GM23248 (cell line): ENCODE data around the gene ACTN1. TPM values are rescaled to one million over a fixed set of nuclear protein-coding genes. Genes with fewer than 3 reads are reported as not detected.

Experiments
- DNase-seq: peaks from one replicate; pipeline ENCODE4 v3.0.0-alpha.2; 2015
- H2AFZ ChIP-seq: fragments of 200-600 bp; sonication (generic); 2 replicates; pipeline ENCODE4 v1.6.1; 2016; ENCODE audit warnings: antibody characterized with exemption
- H3F3A ChIP-seq: fragments of 200-600 bp; sonication (generic); 2 replicates; pipeline ENCODE4 v1.6.1; 2016; ENCODE audit warnings: mild to moderate bottlenecking, antibody characterized with exemption, mixed run types; ENCODE audit not compliant: insufficient read depth
- H3K27ac ChIP-seq: fragments of 200-600 bp; sonication (generic); 2 replicates; pipeline ENCODE4 v1.5.1; 2016; ENCODE audit warnings: mild to moderate bottlenecking
- H3K27me3 ChIP-seq: fragments of 200-600 bp; sonication (generic); replicated peaks from 2 replicates; pipeline ENCODE4 v1.6.1; 2016; ENCODE audit warnings: mild to moderate bottlenecking; ENCODE audit not compliant: insufficient read depth
- H3K36me3 ChIP-seq: fragments of 200-600 bp; sonication (generic); 2 replicates; pipeline ENCODE4 v1.6.1; 2016; ENCODE audit warnings: low read depth, mild to moderate bottlenecking
- H3K4me1 ChIP-seq: fragments of 200-600 bp; sonication (generic); 2 replicates; pipeline ENCODE4 v1.6.1; 2016; ENCODE audit warnings: mild to moderate bottlenecking; ENCODE audit not compliant: insufficient read depth
- H3K4me2 ChIP-seq: fragments of 200-600 bp; sonication (generic); one replicate; pipeline ENCODE4 v1.6.1; 2016; ENCODE audit warnings: mild to moderate bottlenecking; ENCODE audit not compliant: unreplicated experiment
- H3K4me3 ChIP-seq: fragments of 200-600 bp; sonication (generic); 2 replicates; pipeline ENCODE4 v1.5.1; 2016; ENCODE audit warnings: mild to moderate bottlenecking
- H3K79me2 ChIP-seq: fragments of 200-600 bp; sonication (generic); 2 replicates; pipeline ENCODE4 v1.6.1; 2016; ENCODE audit warnings: mild to moderate bottlenecking; ENCODE audit not compliant: insufficient read depth
- H3K9ac ChIP-seq: fragments of 200-600 bp; sonication (generic); 2 replicates; pipeline ENCODE4 v1.6.1; 2016; ENCODE audit warnings: mild to moderate bottlenecking
- H3K9me2 ChIP-seq: fragments of 200-600 bp; sonication (generic); 2 replicates; pipeline ENCODE4 v1.6.1; 2016; ENCODE audit warnings: mixed run types, mild to moderate bottlenecking, moderate library complexity; ENCODE audit not compliant: insufficient read depth
- H3K9me3 ChIP-seq: fragments of 200-600 bp; sonication (generic); one replicate; pipeline ENCODE4 v1.6.1; 2017; ENCODE audit warnings: low read depth
- H4K20me1 ChIP-seq: fragments of 200-600 bp; sonication (generic); 2 replicates; pipeline ENCODE4 v1.6.0; 2016; ENCODE audit not compliant: insufficient read depth
- EZH2 ChIP-seq: fragments of 200-600 bp; sonication (generic); IDR thresholded peaks from 2 replicates; pipeline ENCODE4 v1.6.1; 2018; ENCODE audit warnings: antibody characterized with exemption, mild to moderate bottlenecking; ENCODE audit not compliant: insufficient read depth, poor library complexity, severe bottlenecking
- EZH2phosphoT487 ChIP-seq: fragments of 200-600 bp; sonication (generic); IDR thresholded peaks from 2 replicates; pipeline ENCODE4 v1.6.1; 2018; ENCODE audit warnings: antibody characterized with exemption, moderate library complexity, mild to moderate bottlenecking, low read depth; ENCODE audit not compliant: insufficient read depth
- WGBS, 2 experiments: methylation state at CpG; one replicate each; pipeline ENCODE4 v1.1.6; 2015 to 2017; ENCODE audit warnings: low lambda C conversion rate in 2 of 2, low coverage in 1 of 2; ENCODE audit errors: missing lambda C conversion rate in 2 of 2; 5-methylcytosine and 5-hydroxymethylcytosine counted together
- in situ Hi-C: fragments of 300-500 bp; cut with MboI; formaldehyde crosslinking; loops from 2 replicates; pipeline ENCODE4 v1.15.0; 2020
- polyA plus RNA-seq: library from polyadenylated mRNA; unstranded; fragments of >200 nt; fragmentation: Nextera tagmentation; extraction: Ambion mirVana; gene quantifications from 2 replicates; pipeline ENCODE4 v1.2.1, GENCODE V29; 2016
- total RNA-seq: library from RNA; depleted of rRNA; stranded (reverse); fragments of >200 nt; shearing (Covaris generic); gene quantifications from 2 replicates; pipeline ENCODE4 v1.2.3, GENCODE V29; 2014

ACTN1 gene
- total and polyA plus RNA-seq, 2 experiments from 2014 or later, result 403 to 597 TPM

- no peaks in the 10 kb centered on the region for H3K36me3 ChIP-seq
- in situ Hi-C loops, result no loop called here
- H3K27ac ChIP-seq, result no peak overlapping the region
- H4K20me1 ChIP-seq, result no peaks in the 10 kb centered on the region
- no peak overlapping the region for H3K4me2 ChIP-seq
- no peaks in the 10 kb centered on the region for H3K9me3 ChIP-seq
- H3K27me3 ChIP-seq, result no peaks in the 10 kb centered on the region
- no peaks in the 10 kb centered on the region for H3K9me2 ChIP-seq
- 62 to 63% methylated on average over 1 of the region's 1 CpG for WGBS, 2 experiments
- H3K9ac ChIP-seq, result no peak overlapping the region
- TF ChIP-seq EZH2 (no peak), EZH2phosphoT487 (no peak)
- H3K4me1 ChIP-seq, result peaks cover 13% of the 10 kb centered on the region; the same call in 1 of the 2 replicates
- H3K79me2 ChIP-seq, result no peaks in the 10 kb centered on the region
- peaks cover 8% of the 10 kb centered on the region; the same call in 1 of the 2 replicates for H3F3A ChIP-seq
- H2AFZ ChIP-seq, result no peak overlapping the region
- no peak overlapping the region for H3K4me3 ChIP-seq
- peak; percentile 13 for DNase-seq
Measured at GRCh38 chr14:69010648-69011047, 31.5 kb upstream of the ACTN1 start.

- peak; percentile 30 for DNase-seq
- WGBS, 2 experiments, result 28 to 29% methylated on average over 1 of the region's 1 CpG
Measured at GRCh38 chr14:69008421-69008884, 29.4 kb upstream of the ACTN1 start.

GRCh38 chr14:69006346-69006745 lies 27.2 kb upstream of the ACTN1 start:
- no peak for TF ChIP-seq EZH2
- TF ChIP-seq EZH2phosphoT487, result no peak
- Histone ChIP-seq H3K36me3 (no peaks in the 10 kb centered on the region), H3K27me3 (no peaks in the 10 kb centered on the region), H2AFZ (no peak overlapping the region), H3K4me2 (no peak overlapping the region), H4K20me1 (no peaks in the 10 kb centered on the region), H3K27ac (peak overlapping the region; percentile 61), H3K4me3 (no peak overlapping the region), H3K9me2 (no peaks in the 10 kb centered on the region), H3F3A (peaks cover 13% of the 10 kb centered on the region; the same call in 1 of the 2 replicates), H3K9ac (peak overlapping the region; percentile 49), H3K4me1 (peaks cover 18% of the 10 kb centered on the region), H3K9me3 (no peaks in the 10 kb centered on the region), H3K79me2 (no peaks in the 10 kb centered on the region)
- no peak for DNase-seq
- in situ Hi-C loops, result no loop called here
- WGBS, 2 experiments, result 96 to 99% methylated on average over 4 to 5 of the region's 5 CpGs

More at GRCh38 chr14:69008421-69008884, 29.4 kb upstream of the ACTN1 start:
- H3K4me3 ChIP-seq, result no peak overlapping the region
- peaks cover 18% of the 10 kb centered on the region for H3K4me1 ChIP-seq
- no peak overlapping the region for H3K27ac ChIP-seq
- H3K9me3 ChIP-seq, result no peaks in the 10 kb centered on the region
- no peak overlapping the region for H2AFZ ChIP-seq
- no peaks in the 10 kb centered on the region for H3K27me3 ChIP-seq
- H3F3A ChIP-seq, result peaks cover 20% of the 10 kb centered on the region
- no peaks in the 10 kb centered on the region for H3K79me2 ChIP-seq
- no peak overlapping the region for H3K4me2 ChIP-seq
- H3K36me3 ChIP-seq, result no peaks in the 10 kb centered on the region
- H3K9me2 ChIP-seq, result no peaks in the 10 kb centered on the region
- no peak overlapping the region for H3K9ac ChIP-seq
- in situ Hi-C loops, result no loop called here
- H4K20me1 ChIP-seq, result no peaks in the 10 kb centered on the region
- TF ChIP-seq EZH2phosphoT487 (no peak), EZH2 (no peak)

- TF ChIP-seq EZH2phosphoT487 (no peak), EZH2 (no peak)
Measured at GRCh38 chr14:69005432-69006148, 26.5 kb upstream of the ACTN1 start.

More at GRCh38 chr14:69005432-69006148, 26.5 kb upstream of the ACTN1 start:
- Histone ChIP-seq H3K9me3 (no peaks in the 10 kb centered on the region), H2AFZ (peak overlapping the region; percentile 75), H3K4me2 (peak overlapping the region; percentile 71), H3K4me1 (peaks cover 18% of the 10 kb centered on the region), H3K27ac (peak overlapping the region; percentile 63), H3K36me3 (no peaks in the 10 kb centered on the region), H3K4me3 (peak overlapping the region; percentile 23), H3K9me2 (no peaks in the 10 kb centered on the region), H3K79me2 (no peaks in the 10 kb centered on the region), H3K9ac (peak overlapping the region; percentile 65), H4K20me1 (no peaks in the 10 kb centered on the region), H3F3A (peaks cover 13% of the 10 kb centered on the region; the same call in 1 of the 2 replicates), H3K27me3 (no peaks in the 10 kb centered on the region)
- in situ Hi-C loops, result no loop called here
- 23% methylated on average over 11 of the region's 11 CpGs for WGBS, 2 experiments
- DNase-seq, result peak; percentile 97
